ENCODE data around the gene GFOD1.

GFOD1 gene

GRCh38 chr6:13484827-13485226 is 2.6 kb downstream of the GFOD1 start:
- no peak for DNase-seq

GRCh38 chr6:13484138-13484708 is 3.2 kb downstream of the GFOD1 start:
- DNase-seq, result no peak

GRCh38 chr6:13480631-13481501 is 6.5 kb downstream of the GFOD1 start:
- DNase-seq, result no peak

GRCh38 chr6:13479971-13480434 is 7.4 kb downstream of the GFOD1 start:
- no peak for DNase-seq

- DNase-seq, result no peak
Observed at GRCh38 chr6:13479206-13479800, 8.1 kb downstream of the GFOD1 start.

- DNase-seq, result peak; percentile 5
Observed at GRCh38 chr6:13478525-13478966, 8.9 kb downstream of the GFOD1 start.

- no peak for DNase-seq
Observed at GRCh38 chr6:13474787-13475186, 12.6 kb downstream of the GFOD1 start.

GRCh38 chr6:13474360-13474759 is 13.0 kb downstream of the GFOD1 start:
- DNase-seq, result no peak

GRCh38 chr6:13473768-13474165 is 13.6 kb downstream of the GFOD1 start:
- no peak for DNase-seq

GRCh38 chr6:13472976-13473767 is 14.2 kb downstream of the GFOD1 start:
- no peak for DNase-seq

- DNase-seq, result no peak
Observed at GRCh38 chr6:13472099-13472498, 15.3 kb downstream of the GFOD1 start.

- DNase-seq, result no peak
Observed at GRCh38 chr6:13471184-13471583, 16.2 kb downstream of the GFOD1 start.

- no peak for DNase-seq
Observed at GRCh38 chr6:13470238-13471140, 16.9 kb downstream of the GFOD1 start.

GRCh38 chr6:13469693-13470092 is 17.7 kb downstream of the GFOD1 start:
- no peak for DNase-seq

- no peak for DNase-seq
Observed at GRCh38 chr6:13468839-13469238, 18.6 kb downstream of the GFOD1 start.

GRCh38 chr6:13467216-13467600 is 20.2 kb downstream of the GFOD1 start:
- DNase-seq, result no peak

- DNase-seq, result peak; percentile 8
Observed at GRCh38 chr6:13466304-13467215, 20.8 kb downstream of the GFOD1 start.

- no peak for DNase-seq
Observed at GRCh38 chr6:13465734-13466133, 21.7 kb downstream of the GFOD1 start.

- no peak for DNase-seq
Observed at GRCh38 chr6:13463941-13464340, 23.5 kb downstream of the GFOD1 start.

GRCh38 chr6:13463328-13463717 is 24.1 kb downstream of the GFOD1 start:
- no peak for DNase-seq
